ENCODE results near the gene PAX6.

Gene PAX6

GRCh38 chr11:31770011-31770700 is 41.0 kb downstream of the PAX6 start:
- no peaks in the 10 kb centered on the region for H3K36me3 ChIP-seq (ENCODE audit: insufficient read depth)
- TF ChIP-seq CTCF (conservative IDR thresholded peaks at IDR 0.05; ENCODE audit: low read depth, low read length): no peak

GRCh38 chr11:31768749-31769640 is 42.1 kb downstream of the PAX6 start:
- Histone ChIP-seq H3K4me3 (IDR thresholded peaks at IDR 0.05; ENCODE audit: insufficient read depth, low read depth, low read length) (no peak overlapping the region), H3K9ac (no peak overlapping the region), H2AFZ (ENCODE audit: low read depth) (no peak overlapping the region), H3K79me2 (ENCODE audit: insufficient read depth, low read depth) (no peaks in the 10 kb centered on the region), H3K4me2 (no peak overlapping the region), H3K27ac (no peak overlapping the region), H3K36me3 (ENCODE audit: insufficient read depth) (no peaks in the 10 kb centered on the region), H3K27me3 (ENCODE audit: insufficient read depth, low read depth) (no peaks in the 10 kb centered on the region), H3K4me1 (ENCODE audit: low read depth, poor library complexity, severe bottlenecking) (no peaks in the 10 kb centered on the region), H4K20me1 (ENCODE audit: insufficient read depth) (no peaks in the 10 kb centered on the region)
- TF ChIP-seq CTCF (conservative IDR thresholded peaks at IDR 0.05; ENCODE audit: low read depth, low read length): no peak

More at GRCh38 chr11:31770011-31770700, 41.0 kb downstream of the PAX6 start:
- H3K27ac ChIP-seq: no peak overlapping the region
- no peak overlapping the region for H3K4me3 ChIP-seq (IDR thresholded peaks at IDR 0.05; ENCODE audit: insufficient read depth, low read depth, low read length)
- H2AFZ ChIP-seq (ENCODE audit: low read depth): no peak overlapping the region
- no peak overlapping the region for H3K9ac ChIP-seq
- H3K79me2 ChIP-seq (ENCODE audit: insufficient read depth, low read depth): no peaks in the 10 kb centered on the region
- no peaks in the 10 kb centered on the region for H3K4me1 ChIP-seq (ENCODE audit: low read depth, poor library complexity, severe bottlenecking)
- no peaks in the 10 kb centered on the region for H3K27me3 ChIP-seq (ENCODE audit: insufficient read depth, low read depth)
- no peaks in the 10 kb centered on the region for H4K20me1 ChIP-seq (ENCODE audit: insufficient read depth)
- H3K4me2 ChIP-seq: no peak overlapping the region

GRCh38 chr11:31767685-31768084 is 43.4 kb downstream of the PAX6 start:
- H3K4me3 ChIP-seq (IDR thresholded peaks at IDR 0.05; ENCODE audit: insufficient read depth, low read depth, low read length): no peak overlapping the region
- no peaks in the 10 kb centered on the region for H3K4me1 ChIP-seq (ENCODE audit: low read depth, poor library complexity, severe bottlenecking)
- no peak for TF ChIP-seq CTCF (conservative IDR thresholded peaks at IDR 0.05; ENCODE audit: low read depth, low read length)
- no peak overlapping the region for H3K27ac ChIP-seq
- no peaks in the 10 kb centered on the region for H3K27me3 ChIP-seq (ENCODE audit: insufficient read depth, low read depth)
- no peak overlapping the region for H3K9ac ChIP-seq
- no peaks in the 10 kb centered on the region for H4K20me1 ChIP-seq (ENCODE audit: insufficient read depth)
- H3K79me2 ChIP-seq (ENCODE audit: insufficient read depth, low read depth): no peaks in the 10 kb centered on the region
- no peaks in the 10 kb centered on the region for H3K36me3 ChIP-seq (ENCODE audit: insufficient read depth)
- no peak overlapping the region for H2AFZ ChIP-seq (ENCODE audit: low read depth)
- H3K4me2 ChIP-seq: no peak overlapping the region

- Histone ChIP-seq H3K36me3 (ENCODE audit: insufficient read depth) (no peaks in the 10 kb centered on the region), H2AFZ (ENCODE audit: low read depth) (no peak overlapping the region), H3K4me2 (no peak overlapping the region), H3K79me2 (ENCODE audit: insufficient read depth, low read depth) (no peaks in the 10 kb centered on the region), H3K4me3 (IDR thresholded peaks at IDR 0.05; ENCODE audit: insufficient read depth, low read depth, low read length) (no peak overlapping the region), H3K4me1 (ENCODE audit: low read depth, poor library complexity, severe bottlenecking) (no peaks in the 10 kb centered on the region), H4K20me1 (ENCODE audit: insufficient read depth) (no peaks in the 10 kb centered on the region), H3K9ac (no peak overlapping the region), H3K27me3 (ENCODE audit: insufficient read depth, low read depth) (no peaks in the 10 kb centered on the region), H3K27ac (no peak overlapping the region)
- no peak for TF ChIP-seq CTCF (conservative IDR thresholded peaks at IDR 0.05; ENCODE audit: low read depth, low read length)
Observed at GRCh38 chr11:31767066-31767465, 44.1 kb downstream of the PAX6 start.

All from KMS-11 (cell line).